ENCODE measurements around the gene SPTBN4. TPM values are rescaled to one million over a fixed set of nuclear protein-coding genes. Genes with fewer than 3 reads are reported as not detected.
"Not testable (repeated sequence)": the region's sequence is repeated elsewhere in the genome, so short reads cannot be mapped to it uniquely, and the experiment has no call there.

The SPTBN4 gene
- total RNA-seq, 2 donors from 2014 or later, result 1.7 to 2.7 TPM

DNA sequence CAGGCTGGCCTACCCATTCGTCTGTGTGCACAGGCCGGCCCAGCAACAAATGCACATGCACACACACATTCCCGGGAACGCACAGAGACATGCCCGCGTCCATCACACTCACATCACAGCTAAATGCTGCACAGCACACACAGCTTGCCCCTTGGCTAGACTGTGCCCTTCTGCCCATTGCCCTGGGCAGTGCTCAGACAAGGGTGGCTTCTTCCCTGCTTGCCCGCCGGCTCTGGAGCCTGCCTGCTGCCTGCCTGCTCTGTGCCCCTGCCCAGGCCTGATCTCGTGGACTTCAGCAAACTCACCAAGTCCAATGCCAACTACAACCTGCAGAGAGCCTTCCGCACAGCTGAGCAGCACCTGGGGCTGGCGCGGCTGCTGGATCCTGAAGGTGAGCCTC is 30.4 kb downstream of the SPTBN4 start:
- intact Hi-C loops (cut with DNase I), result no loop called here
- DNase-seq (ENCODE audit: low spot score), result no peak

DNA sequence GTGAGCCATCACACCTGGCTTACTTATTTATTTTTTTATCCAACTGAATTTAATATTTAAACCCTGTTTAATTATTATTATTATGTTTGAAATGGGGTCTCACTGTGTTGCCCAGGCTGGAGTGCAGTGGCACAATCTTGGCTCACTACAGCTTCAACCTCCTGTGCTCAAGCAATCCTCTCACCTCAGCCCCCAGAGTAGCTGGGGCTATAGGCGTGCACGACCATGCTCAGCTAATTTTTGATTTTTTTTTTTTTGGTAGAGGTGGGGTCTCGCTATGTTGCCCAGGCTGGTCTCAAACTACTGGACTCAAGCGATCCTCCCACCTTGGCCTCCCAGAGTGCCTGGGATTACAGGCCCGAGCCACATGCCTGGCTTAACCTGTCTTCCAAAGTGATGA is 32.5 kb downstream of the SPTBN4 start:
- intact Hi-C loops (cut with DNase I), result no loop called here
- no peak for DNase-seq (ENCODE audit: low spot score)

DNA sequence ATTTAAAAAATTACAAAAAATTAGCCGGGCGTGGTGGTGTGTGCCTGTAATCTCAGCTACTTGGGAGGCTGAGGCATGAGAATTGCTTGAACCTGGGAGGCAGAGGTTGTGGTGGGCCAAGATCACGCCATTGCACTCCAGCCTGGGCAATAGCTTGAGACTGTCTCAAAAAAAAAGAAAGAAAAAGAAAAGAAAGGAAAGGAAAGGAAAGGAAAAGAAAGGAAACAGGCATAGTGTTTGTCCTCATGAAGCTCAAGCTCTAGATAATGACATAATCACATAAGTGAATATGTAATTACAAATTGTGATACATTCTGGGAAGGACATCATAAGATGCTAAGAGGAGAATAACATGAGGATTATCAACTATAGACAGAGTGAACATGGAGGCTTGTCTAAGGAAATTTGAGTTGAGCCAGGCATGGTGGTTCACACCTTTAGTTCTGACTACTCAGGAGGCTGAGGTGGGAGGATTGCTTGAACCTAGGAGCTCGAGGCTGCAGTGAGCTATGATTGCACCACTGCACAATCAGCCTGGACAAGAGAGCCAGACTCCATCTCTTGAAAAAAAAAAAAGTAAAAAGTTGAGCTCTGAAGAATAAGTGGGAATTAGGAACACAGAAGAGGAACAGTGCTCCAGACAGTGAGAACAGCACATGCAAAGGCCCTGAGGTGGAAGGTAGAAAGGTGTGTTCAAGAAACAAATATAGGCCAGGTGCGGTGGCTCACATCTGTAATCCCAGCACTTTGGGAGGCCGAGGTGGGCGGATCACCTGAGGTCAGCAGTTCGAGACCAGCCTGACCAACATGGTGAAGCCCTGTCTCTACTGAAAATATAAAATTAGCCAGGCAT is 34.1 kb downstream of the SPTBN4 start:
- intact Hi-C loops (cut with DNase I), result loop anchor here in 1 of 2 donors (1.0 kb wide), 1 partner anchor 25 kb away; no protein-coding TSS in a partner anchor
- not testable (repeated sequence) for DNase-seq (ENCODE audit: low spot score)

DNA sequence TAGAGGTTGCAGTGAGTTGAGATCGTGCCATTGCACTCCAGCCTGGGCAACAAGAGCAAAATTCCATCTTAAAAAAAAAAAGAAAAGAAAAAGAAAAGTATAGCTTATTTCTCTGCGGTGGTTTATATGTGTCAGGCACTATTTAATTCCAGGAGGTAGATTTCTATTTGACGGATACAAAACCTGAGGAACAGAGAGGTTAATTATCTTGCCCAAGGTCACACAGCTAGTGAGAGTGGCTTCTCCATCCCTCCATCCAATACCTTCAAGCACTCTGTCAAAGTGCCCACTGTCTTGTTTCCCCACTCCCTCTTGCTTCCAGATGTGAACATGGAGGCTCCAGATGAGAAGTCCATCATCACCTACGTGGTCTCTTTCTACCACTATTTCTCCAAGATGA is 34.8 kb downstream of the SPTBN4 start:
- intact Hi-C loops (cut with DNase I), result no loop called here
- no peak for DNase-seq (ENCODE audit: low spot score)

DNA sequence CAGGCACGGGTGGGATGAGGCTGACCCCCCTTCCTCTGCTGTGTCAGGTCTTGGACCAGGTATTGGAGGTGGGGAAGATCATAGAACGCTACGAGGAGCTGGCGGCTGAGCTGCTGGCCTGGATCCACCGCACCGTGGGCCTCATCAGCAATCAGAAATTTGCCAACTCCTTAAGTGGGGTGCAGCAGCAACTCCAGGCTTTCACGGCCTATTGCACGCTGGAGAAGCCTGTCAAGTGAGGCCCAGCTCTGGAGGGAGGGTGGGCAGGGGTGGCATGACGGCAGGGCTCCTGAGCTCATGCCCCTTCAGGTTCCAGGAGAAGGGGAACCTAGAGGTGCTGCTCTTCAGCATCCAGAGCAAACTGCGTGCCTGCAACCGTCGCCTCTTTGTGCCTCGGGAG is 35.3 kb downstream of the SPTBN4 start:
- DNase-seq (ENCODE audit: low spot score), result no peak
- intact Hi-C loops (cut with DNase I), result no loop called here

DNA sequence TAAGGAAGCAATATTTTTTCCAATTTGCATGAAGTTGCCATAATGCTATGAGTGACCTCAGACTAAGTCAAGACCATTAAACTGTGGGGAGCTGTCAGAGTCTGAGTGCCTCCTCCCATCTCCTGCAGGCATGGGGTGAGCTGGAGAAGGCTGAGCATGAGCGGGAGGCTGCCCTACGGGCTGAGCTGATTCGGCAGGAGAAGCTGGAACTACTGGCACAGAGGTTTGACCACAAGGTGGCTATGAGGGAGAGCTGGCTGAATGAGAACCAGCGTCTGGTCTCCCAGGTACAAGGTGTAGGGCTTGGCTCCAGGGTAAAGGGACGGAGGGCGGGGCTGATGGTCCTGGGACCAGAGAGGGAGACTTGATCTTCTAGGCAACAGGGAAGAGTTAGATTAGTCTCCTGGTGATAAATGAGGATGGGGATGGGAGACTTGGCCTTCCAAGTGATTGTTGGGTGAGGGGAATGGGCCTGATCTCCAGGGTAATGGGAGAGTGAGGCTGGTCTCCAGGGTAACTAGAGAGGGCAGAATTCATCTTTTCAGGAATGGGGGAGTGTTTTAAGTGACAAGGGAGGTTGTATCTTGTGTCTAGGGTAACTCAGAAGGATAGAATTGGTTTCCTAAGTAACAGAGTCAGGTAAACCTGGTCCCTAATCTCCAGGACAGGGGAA is 36.0 kb downstream of the SPTBN4 start:
- no peak for DNase-seq (ENCODE audit: low spot score)
- intact Hi-C loops (cut with DNase I), result no loop called here

DNA sequence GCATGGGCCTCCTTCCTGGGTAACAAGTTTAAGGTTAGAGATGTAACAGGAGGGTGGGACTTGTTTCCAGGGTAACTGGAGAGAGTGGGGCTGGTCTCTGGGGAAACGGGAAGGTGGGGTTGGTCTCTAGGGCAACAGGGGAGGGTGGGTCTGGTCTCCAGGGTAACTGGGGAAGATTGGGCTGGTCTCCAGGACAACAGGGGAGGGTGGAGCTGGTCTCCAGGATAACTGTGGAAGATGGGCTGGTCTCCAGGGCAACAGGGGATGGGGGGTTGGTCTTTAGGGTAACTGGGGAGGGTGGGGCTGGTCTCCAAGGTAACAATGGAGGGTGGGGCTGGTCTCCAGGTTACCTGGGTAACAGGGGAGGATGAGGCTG is 36.5 kb downstream of the SPTBN4 start:
- intact Hi-C loops (cut with DNase I), result no loop called here
- no peak for DNase-seq (ENCODE audit: low spot score)

DNA sequence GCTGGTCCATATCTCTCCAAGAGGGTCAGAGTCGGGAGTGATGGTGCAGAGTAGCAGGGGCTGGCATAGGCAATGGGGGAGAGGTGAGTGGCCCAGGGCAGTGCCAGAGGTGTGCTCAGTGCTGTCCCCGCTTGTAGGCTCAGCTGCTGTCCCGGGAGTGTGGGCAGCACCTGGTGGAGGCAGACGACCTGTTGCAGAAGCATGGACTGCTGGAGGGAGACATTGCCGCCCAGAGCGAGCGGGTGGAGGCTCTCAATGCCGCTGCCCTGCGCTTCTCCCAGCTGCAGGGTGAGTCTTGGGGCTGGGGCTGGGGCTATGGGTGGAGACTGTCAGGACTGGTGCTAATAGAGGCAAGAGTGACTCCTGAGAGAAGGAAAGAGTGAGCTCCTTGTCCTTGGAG is 39.3 kb downstream of the SPTBN4 start:
- DNase-seq (ENCODE audit: low spot score), result no peak
- intact Hi-C loops (cut with DNase I), result no loop called here

DNA sequence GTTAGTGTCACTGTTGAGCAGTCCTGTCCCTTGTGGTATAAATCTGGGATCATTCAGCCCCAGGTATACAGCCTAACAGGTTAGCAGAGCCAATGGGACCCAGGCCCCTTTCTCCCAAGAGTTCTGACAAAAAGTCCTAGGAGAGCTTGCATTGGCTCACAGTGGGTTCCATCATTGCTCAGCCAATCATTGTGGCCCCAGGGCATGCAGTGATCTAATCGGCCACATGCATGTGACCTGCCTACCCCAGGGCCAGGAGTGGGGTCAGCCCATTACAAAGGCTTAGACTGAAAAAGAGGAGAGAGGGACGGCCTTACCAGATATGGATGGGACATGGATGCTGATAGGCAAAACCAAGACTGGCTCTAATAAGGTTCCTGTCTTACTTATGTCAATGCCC is 41.1 kb downstream of the SPTBN4 start:
- no peak for DNase-seq (ENCODE audit: low spot score)
- intact Hi-C loops (cut with DNase I), result no loop called here

DNA sequence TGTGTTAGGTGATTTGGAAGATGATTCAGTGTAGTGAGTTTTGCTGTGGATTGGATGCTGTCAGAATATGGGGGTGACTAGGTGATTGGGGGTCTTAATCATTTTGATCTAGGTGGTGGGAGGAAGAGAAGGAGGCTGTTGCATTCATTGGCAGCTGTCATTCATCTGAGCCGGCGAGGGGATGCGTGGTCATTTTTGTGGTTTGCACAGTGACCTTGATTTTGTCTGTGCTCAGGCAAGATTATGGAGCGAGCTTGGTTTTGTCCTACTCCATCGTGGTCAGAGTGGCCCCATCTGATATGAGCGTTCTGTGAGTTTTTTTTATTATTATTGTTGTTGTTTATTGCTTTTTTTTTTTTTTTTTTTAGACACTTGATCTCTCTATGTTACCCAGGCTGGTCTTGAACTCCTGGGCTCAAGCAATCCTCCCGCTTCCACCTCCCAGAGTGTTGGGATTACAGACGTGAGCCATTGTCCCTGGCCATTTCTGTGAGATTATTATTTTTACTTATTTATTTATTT is 42.0 kb downstream of the SPTBN4 start:
- intact Hi-C loops (cut with DNase I), result no loop called here

DNA sequence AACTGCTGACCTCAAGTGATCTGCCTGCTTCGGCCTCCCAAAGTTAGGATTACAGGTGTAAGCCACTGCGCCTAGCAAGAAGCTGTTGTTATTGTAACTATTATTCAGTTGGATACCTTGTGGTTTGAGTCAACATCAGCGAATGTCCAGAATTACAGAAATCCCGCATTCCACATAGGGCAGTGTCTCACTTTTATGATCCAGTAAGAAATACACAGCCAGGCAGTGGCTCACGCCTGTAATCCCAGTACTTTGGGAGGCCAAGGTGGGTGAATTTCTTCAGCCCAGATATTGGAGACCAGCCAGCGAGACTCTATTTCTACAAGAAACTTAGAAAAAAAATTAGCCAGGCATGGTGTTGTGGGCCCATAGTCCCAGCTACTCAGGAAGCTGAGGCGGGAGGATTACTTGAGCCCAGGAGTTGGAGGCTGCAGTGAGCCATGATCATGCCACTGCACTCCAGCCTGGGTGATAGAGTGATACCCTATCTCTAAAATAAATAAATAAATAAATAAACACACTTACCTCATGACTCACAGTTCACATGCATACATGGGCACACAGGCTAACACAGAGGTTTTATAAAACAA is 43.8 kb downstream of the SPTBN4 start:
- no peak for DNase-seq (ENCODE audit: low spot score)
- intact Hi-C loops (cut with DNase I), result no loop called here

More for the DNA sequence above, 42.0 kb downstream of the SPTBN4 start:
- no peak for DNase-seq (ENCODE audit: low spot score)

DNA sequence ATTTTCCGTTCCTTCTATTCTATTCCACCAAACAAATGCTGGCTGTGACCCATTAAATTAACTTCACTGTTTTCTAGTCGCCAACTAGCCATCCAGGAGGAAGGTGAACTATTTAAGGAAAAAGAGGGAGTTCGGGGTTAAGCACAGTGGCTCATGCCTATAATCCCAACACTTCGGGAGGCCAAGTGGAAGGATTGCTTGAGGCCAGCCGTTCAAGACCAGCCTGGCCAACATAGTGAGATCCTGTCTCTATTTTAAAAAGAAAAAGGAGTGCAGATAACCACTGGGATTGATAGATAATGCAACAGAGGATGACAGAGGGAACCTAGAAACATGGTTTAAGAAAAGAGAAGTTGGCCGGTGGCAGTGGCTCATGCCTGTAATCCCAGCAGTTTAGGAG is 44.7 kb downstream of the SPTBN4 start:
- intact Hi-C loops (cut with DNase I), result no loop called here

DNA sequence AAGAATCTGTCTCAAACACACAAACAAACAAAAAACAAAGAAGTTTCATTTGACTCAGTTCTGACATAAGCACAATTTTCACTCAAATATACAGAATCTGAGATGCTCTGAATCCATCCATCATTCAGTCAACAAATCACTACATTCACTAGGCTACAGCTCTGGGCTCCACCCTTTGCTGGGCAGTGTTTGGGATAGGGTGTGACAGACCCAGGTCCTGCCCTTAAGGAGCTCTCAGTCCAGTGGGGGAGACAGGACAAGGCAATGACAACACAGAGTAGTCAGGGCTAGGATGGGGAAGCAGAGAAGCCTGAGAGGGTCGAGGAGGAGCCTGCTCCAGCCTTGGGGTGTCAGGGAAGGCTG is 45.3 kb downstream of the SPTBN4 start:
- DNase-seq (ENCODE audit: low spot score), result no peak
- intact Hi-C loops (cut with DNase I), result no loop called here

More for the DNA sequence above, 44.7 kb downstream of the SPTBN4 start:
- no peak for DNase-seq (ENCODE audit: low spot score)

DNA sequence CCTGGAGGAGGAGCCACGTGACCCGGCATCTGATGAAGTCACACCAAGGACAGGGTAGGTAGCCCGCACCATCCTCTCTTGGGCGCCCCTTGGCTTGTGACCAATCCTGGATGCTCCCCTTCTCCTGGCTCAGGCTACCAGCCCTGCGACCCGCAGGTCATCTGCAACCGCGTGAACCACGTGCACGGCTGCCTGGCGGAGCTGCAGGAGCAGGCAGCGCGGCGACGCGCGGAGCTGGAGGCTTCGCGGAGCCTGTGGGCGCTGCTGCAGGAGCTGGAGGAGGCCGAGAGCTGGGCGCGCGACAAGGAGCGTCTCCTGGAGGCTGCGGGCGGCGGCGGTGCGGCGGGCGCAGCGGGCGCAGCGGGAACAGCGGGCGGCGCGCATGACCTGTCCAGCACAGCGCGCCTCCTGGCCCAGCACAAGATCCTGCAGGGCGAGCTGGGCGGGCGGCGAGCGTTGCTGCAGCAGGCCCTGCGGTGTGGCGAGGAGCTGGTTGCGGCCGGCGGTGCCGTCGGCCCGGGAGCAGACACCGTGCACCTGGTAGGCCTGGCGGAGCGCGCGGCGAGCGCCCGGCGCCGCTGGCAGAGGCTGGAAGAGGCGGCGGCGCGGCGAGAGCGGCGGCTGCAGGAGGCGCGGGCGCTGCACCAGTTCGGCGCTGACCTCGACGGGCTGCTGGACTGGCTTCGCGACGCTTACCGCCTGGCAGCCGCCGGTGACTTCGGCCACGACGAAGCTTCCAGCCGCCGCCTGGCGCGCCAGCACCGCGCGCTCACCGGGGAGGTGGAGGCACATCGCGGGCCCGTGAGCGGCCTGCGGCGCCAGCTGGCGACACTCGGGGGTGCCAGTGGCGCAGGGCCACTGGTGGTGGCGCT is 45.9 kb downstream of the SPTBN4 start:
- no peak for DNase-seq (ENCODE audit: low spot score)
- intact Hi-C loops (cut with DNase I), result no loop called here

DNA sequence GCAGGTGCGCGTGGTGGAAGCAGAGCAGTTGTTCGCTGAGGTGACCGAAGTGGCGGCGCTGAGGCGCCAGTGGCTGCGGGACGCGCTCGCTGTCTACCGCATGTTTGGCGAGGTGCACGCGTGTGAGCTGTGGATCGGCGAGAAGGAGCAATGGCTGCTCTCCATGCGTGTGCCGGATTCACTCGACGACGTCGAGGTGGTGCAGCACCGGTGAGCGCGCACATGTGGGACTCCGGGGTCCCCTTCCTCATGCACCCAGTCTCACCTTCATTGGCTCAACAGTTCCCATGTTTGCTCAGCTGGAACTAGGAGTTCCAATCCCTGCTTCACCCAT is 46.5 kb downstream of the SPTBN4 start:
- intact Hi-C loops (cut with DNase I), result no loop called here

DNA sequence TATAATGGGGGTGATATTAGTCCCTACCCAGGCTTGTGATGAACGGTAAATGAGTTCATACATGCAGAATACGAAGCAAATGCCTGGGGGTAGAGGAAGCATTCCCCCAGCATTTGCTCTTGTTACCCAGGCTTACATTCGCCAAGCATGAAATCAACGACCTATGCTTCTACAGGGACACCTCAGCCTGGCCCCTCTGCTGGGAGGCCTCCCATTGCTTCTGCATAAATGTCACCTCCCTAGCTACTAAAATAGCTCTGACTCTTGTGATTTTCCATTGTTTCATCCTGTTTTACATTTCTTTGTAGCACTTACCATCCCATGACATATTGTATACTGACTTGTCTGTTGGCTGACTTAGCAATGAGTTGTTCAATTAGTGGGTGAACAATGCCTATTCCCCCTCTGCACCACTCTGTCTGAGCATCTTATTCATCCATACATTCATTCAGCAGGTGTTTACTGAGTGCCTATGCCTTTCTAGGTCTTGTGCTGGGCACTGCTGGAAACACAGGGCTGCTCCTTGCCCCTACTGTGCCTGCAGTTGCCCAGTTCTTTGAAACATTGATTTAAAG is 47.0 kb downstream of the SPTBN4 start:
- DNase-seq (ENCODE audit: low spot score), result no peak
- intact Hi-C loops (cut with DNase I), result no loop called here

More for the DNA sequence above, 46.5 kb downstream of the SPTBN4 start:
- no peak for DNase-seq (ENCODE audit: low spot score)

DNA sequence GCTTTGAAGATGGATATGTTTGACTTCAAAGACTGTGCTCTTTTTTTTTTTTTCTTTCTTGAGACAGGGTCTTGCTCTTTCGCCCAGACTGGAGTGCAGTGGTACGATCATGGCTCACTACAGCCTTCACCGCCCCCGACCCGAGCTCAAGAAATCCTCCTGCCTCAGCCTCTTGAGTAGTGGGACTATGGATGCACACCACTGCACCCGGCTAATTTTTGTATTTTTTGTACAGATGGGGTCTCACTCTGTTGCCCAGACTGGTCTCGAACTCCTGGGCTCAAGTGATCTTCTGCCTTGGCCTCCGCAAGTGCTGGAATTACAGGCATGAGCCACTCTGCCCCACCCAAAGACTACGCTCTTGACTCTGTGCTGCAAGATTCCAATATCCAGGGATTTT is 50.4 kb downstream of the SPTBN4 start:
- no peak for DNase-seq (ENCODE audit: low spot score)
- intact Hi-C loops (cut with DNase I), result no loop called here

DNA sequence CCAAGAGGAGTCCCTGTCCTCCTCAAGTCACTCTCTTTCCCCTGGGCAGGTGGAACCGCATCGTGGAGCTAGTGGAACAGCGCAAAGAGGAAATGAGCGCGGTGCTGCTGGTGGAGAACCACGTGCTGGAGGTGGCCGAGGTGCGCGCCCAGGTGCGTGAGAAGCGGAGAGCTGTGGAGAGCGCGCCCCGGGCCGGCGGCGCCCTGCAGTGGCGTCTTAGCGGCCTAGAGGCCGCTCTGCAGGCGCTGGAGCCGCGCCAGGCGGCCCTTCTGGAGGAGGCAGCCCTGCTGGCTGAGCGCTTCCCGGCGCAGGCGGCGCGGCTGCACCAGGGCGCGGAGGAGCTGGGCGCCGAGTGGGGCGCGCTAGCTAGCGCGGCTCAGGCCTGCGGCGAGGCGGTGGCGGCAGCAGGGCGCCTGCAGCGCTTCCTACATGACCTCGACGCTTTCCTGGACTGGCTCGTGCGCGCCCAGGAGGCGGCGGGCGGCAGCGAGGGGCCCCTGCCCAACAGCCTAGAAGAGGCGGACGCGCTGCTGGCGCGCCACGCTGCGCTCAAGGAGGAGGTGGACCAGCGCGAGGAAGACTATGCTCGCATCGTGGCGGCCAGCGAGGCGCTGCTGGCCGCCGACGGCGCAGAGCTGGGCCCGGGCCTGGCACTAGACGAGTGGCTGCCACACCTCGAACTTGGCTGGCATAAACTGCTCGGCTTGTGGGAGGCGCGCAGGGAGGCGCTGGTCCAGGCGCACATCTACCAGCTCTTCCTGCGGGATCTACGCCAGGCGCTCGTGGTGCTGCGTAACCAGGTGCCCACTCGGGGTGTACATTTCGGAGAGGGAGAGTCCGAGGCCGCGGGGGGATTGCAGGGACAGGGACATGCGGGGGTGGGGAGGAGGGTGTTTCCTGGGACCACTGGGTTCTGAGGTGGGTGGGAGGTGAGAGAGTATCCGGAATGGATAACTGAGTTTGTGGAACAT is 52.8 kb downstream of the SPTBN4 start:
- DNase-seq (ENCODE audit: low spot score), result no peak
- intact Hi-C loops (cut with DNase I), result no loop called here

Data from posterior vena cava (tissue), 2 donors.